ENCODE data around the gene PPARA.
A peak's percentile ranks its signal among the peaks of the same experiment; 100 is the strongest.

The PPARA gene
- total RNA-seq: 19.5 to 58.1 (median 28.5) reads per million in 9 experiments

- peaks cover 13 to 22% of the 10 kb centered on the region in 2 donors for H3K4me1 Mint-ChIP-seq (ENCODE audit: low read depth in 2 of 2)
- no peaks in the 10 kb centered on the region for H3K9me3 Mint-ChIP-seq
- peak; percentile 79 to 87 (median 83) for DNase-seq
- peak within 1 kb of the TSS; percentile 88 to 90 for H3K4me3 Mint-ChIP-seq
- H3K27ac Mint-ChIP-seq: peak within 1 kb of the TSS; percentile 86 to 87
- ATAC-seq (replicated peaks): peak; percentile 72
- no peaks in the 10 kb centered on the region for H3K27me3 Mint-ChIP-seq
- peaks cover 18% of the 10 kb centered on the region for H3K36me3 Mint-ChIP-seq (ENCODE audit: insufficient read depth)
Measured at GRCh38 chr22:46150034-46150654, at the start of gene PPARA. Gene PPARA (plus strand): TSS chr22:46150526. CDS start chr22:46198384, 47,858 bp downstream.

GRCh38 chr22:46102159-46102558 lies 48.2 kb upstream of the PPARA start:
- no peaks in the 10 kb centered on the region for H3K9me3 Mint-ChIP-seq
- H3K4me3 Mint-ChIP-seq: no peak overlapping the region
- no peak for DNase-seq
- H3K27ac Mint-ChIP-seq: no peak overlapping the region
- no peaks in the 10 kb centered on the region for H3K4me1 Mint-ChIP-seq (ENCODE audit: low read depth in 2 of 2)
- H3K27me3 Mint-ChIP-seq: no peaks in the 10 kb centered on the region
- H3K36me3 Mint-ChIP-seq (ENCODE audit: insufficient read depth): no peaks in the 10 kb centered on the region
- ATAC-seq (replicated peaks): no peak

- H3K4me1 Mint-ChIP-seq (ENCODE audit: low read depth in 2 of 2): no peaks in the 10 kb centered on the region
- DNase-seq (no peak), ATAC-seq (replicated peaks) (no peak)
- H3K27me3 Mint-ChIP-seq: no peaks in the 10 kb centered on the region
- no peaks in the 10 kb centered on the region for H3K36me3 Mint-ChIP-seq (ENCODE audit: insufficient read depth)
- no peaks in the 10 kb centered on the region for H3K9me3 Mint-ChIP-seq
- H3K4me3 Mint-ChIP-seq: no peak overlapping the region
- H3K27ac Mint-ChIP-seq: no peak overlapping the region
Measured at GRCh38 chr22:46102752-46103151, 47.6 kb upstream of the PPARA start.

GRCh38 chr22:46103181-46103580 lies 47.1 kb upstream of the PPARA start:
- ATAC-seq (replicated peaks): no peak

GRCh38 chr22:46103664-46104063 lies 46.7 kb upstream of the PPARA start:
- Mint-ChIP-seq H3K27me3 (no peaks in the 10 kb centered on the region), H3K36me3 (ENCODE audit: insufficient read depth) (no peaks in the 10 kb centered on the region), H3K4me1 (ENCODE audit: low read depth in 2 of 2) (no peaks in the 10 kb centered on the region), H3K9me3 (no peaks in the 10 kb centered on the region), H3K4me3 (no peak overlapping the region), H3K27ac (no peak overlapping the region)
- ATAC-seq (replicated peaks) (no peak), DNase-seq (no peak)

More at GRCh38 chr22:46103181-46103580, 47.1 kb upstream of the PPARA start:
- no peaks in the 10 kb centered on the region for H3K36me3 Mint-ChIP-seq (ENCODE audit: insufficient read depth)
- no peaks in the 10 kb centered on the region for H3K9me3 Mint-ChIP-seq
- H3K4me3 Mint-ChIP-seq: no peak overlapping the region
- no peaks in the 10 kb centered on the region for H3K4me1 Mint-ChIP-seq (ENCODE audit: low read depth in 2 of 2)
- no peaks in the 10 kb centered on the region for H3K27me3 Mint-ChIP-seq
- H3K27ac Mint-ChIP-seq: no peak overlapping the region
- no peak for DNase-seq

GRCh38 chr22:46104170-46104880 lies 46.0 kb upstream of the PPARA start:
- DNase-seq: no peak
- H3K27ac Mint-ChIP-seq: no peak overlapping the region
- no peaks in the 10 kb centered on the region for H3K27me3 Mint-ChIP-seq
- H3K4me3 Mint-ChIP-seq: no peak overlapping the region
- no peaks in the 10 kb centered on the region for H3K4me1 Mint-ChIP-seq (ENCODE audit: low read depth in 2 of 2)
- no peaks in the 10 kb centered on the region for H3K9me3 Mint-ChIP-seq
- no peaks in the 10 kb centered on the region for H3K36me3 Mint-ChIP-seq (ENCODE audit: insufficient read depth)
- no peak for ATAC-seq (replicated peaks)

GRCh38 chr22:46104881-46105493 lies 45.3 kb upstream of the PPARA start:
- H3K36me3 Mint-ChIP-seq (ENCODE audit: insufficient read depth): no peaks in the 10 kb centered on the region
- H3K4me3 Mint-ChIP-seq: no peak overlapping the region
- no peak for ATAC-seq (replicated peaks)
- H3K9me3 Mint-ChIP-seq: no peaks in the 10 kb centered on the region
- H3K4me1 Mint-ChIP-seq (ENCODE audit: low read depth in 2 of 2): no peaks in the 10 kb centered on the region
- no peak for DNase-seq
- no peaks in the 10 kb centered on the region for H3K27me3 Mint-ChIP-seq
- H3K27ac Mint-ChIP-seq: no peak overlapping the region

GRCh38 chr22:46105494-46106278 lies 44.6 kb upstream of the PPARA start:
- no peak overlapping the region for H3K4me3 Mint-ChIP-seq
- peak overlapping the region in 1 of 2 donors; percentile 13 for H3K27ac Mint-ChIP-seq
- no peaks in the 10 kb centered on the region for H3K9me3 Mint-ChIP-seq
- ATAC-seq (replicated peaks): no peak
- no peak for DNase-seq
- H3K36me3 Mint-ChIP-seq (ENCODE audit: insufficient read depth): no peaks in the 10 kb centered on the region
- H3K4me1 Mint-ChIP-seq (ENCODE audit: low read depth in 2 of 2): no peaks in the 10 kb centered on the region
- no peaks in the 10 kb centered on the region for H3K27me3 Mint-ChIP-seq

- peak overlapping the region in 1 of 2 donors; percentile 13 for H3K27ac Mint-ChIP-seq
- no peak for ATAC-seq (replicated peaks)
- DNase-seq: no peak
- no peaks in the 10 kb centered on the region for H3K36me3 Mint-ChIP-seq (ENCODE audit: insufficient read depth)
- H3K4me1 Mint-ChIP-seq (ENCODE audit: low read depth in 2 of 2): no peaks in the 10 kb centered on the region
- H3K9me3 Mint-ChIP-seq: no peaks in the 10 kb centered on the region
- H3K27me3 Mint-ChIP-seq: no peaks in the 10 kb centered on the region
- no peak overlapping the region for H3K4me3 Mint-ChIP-seq
Measured at GRCh38 chr22:46106279-46107022, 43.9 kb upstream of the PPARA start.

- Mint-ChIP-seq H3K4me1 (ENCODE audit: low read depth in 2 of 2) (no peaks in the 10 kb centered on the region), H3K9me3 (no peaks in the 10 kb centered on the region), H3K27me3 (no peaks in the 10 kb centered on the region), H3K36me3 (ENCODE audit: insufficient read depth) (no peaks in the 10 kb centered on the region), H3K27ac (no peak overlapping the region), H3K4me3 (no peak overlapping the region)
- DNase-seq (no peak), ATAC-seq (replicated peaks) (no peak)
Measured at GRCh38 chr22:46107089-46107664, 43.1 kb upstream of the PPARA start.

- H3K9me3 Mint-ChIP-seq: no peaks in the 10 kb centered on the region
- no peaks in the 10 kb centered on the region for H3K4me1 Mint-ChIP-seq (ENCODE audit: low read depth in 2 of 2)
- ATAC-seq (replicated peaks) (no peak), DNase-seq (no peak)
- H3K36me3 Mint-ChIP-seq (ENCODE audit: insufficient read depth): no peaks in the 10 kb centered on the region
- no peak overlapping the region for H3K4me3 Mint-ChIP-seq
- peak overlapping the region in 1 of 2 donors; percentile 31 for H3K27ac Mint-ChIP-seq
- no peaks in the 10 kb centered on the region for H3K27me3 Mint-ChIP-seq
Measured at GRCh38 chr22:46107753-46108563, 42.4 kb upstream of the PPARA start.
